ENCODE measurements around the gene LMTK2. TPM values are rescaled to one million over a fixed set of nuclear protein-coding genes. Genes with fewer than 3 reads are reported as not detected.

LMTK2 gene
- polyA plus RNA-seq, 1 donor from 2014 or later, result 11.9 TPM

GRCh38 chr7:98130959-98131358 is 24.3 kb downstream of the LMTK2 start (continued):
- TF ChIP-seq RAD21 (conservative IDR thresholded peaks at IDR 0.05), result no peak
- TF ChIP-seq MXI1 (conservative IDR thresholded peaks at IDR 0.05; ENCODE audit: poor library complexity, severe bottlenecking), result no peak

GRCh38 chr7:98133181-98133580 is 26.5 kb downstream of the LMTK2 start:
- no peaks in the 10 kb centered on the region for H3K79me2 ChIP-seq (replicated peaks; ENCODE audit: insufficient read depth, low read length)
- no peak overlapping the region for H3K4me3 ChIP-seq (ENCODE audit: low read length)
- H3K36me3 ChIP-seq (ENCODE audit: insufficient read depth, low read length), result peaks cover 3% of the 10 kb centered on the region
- H4K20me1 ChIP-seq (ENCODE audit: insufficient read depth), result no peaks in the 10 kb centered on the region
- TF ChIP-seq CTCF (IDR thresholded peaks at IDR 0.05; ENCODE audit: poor library complexity, severe bottlenecking) (no peak), REST (IDR thresholded peaks at IDR 0.05; ENCODE audit: borderline replicate concordance) (no peak), EP300 (conservative IDR thresholded peaks at IDR 0.05; ENCODE audit: poor library complexity, severe bottlenecking) (no peak), RAD21 (conservative IDR thresholded peaks at IDR 0.05) (no peak), TAF1 (IDR thresholded peaks at IDR 0.05; ENCODE audit: low read depth) (no peak), SMC3 (conservative IDR thresholded peaks at IDR 0.05; ENCODE audit: poor library complexity) (no peak), EZH2 (IDR thresholded peaks at IDR 0.05; ENCODE audit: borderline replicate concordance, insufficient read depth, low read length, poor library complexity, severe bottlenecking) (no peak), POLR2AphosphoS5 (IDR thresholded peaks at IDR 0.05) (no peak), MXI1 (conservative IDR thresholded peaks at IDR 0.05; ENCODE audit: poor library complexity, severe bottlenecking) (no peak)
- no peaks in the 10 kb centered on the region for H3K9me2 ChIP-seq (ENCODE audit: insufficient read depth, low read length)
- H3K9ac ChIP-seq (ENCODE audit: low read length), result no peak overlapping the region
- no peak overlapping the region for H2AFZ ChIP-seq (ENCODE audit: low read depth, low read length)
- H3K27me3 ChIP-seq (ENCODE audit: insufficient read depth, low read depth, low read length), result no peaks in the 10 kb centered on the region
- H3K27ac ChIP-seq (ENCODE audit: low read length), result no peak overlapping the region
- H3F3A ChIP-seq (ENCODE audit: insufficient read depth, low read length, poor library complexity, severe bottlenecking), result no peaks in the 10 kb centered on the region
- no peak overlapping the region for H3K4me2 ChIP-seq (ENCODE audit: low read length)
- H3K9me3 ChIP-seq (ENCODE audit: low read length), result no peaks in the 10 kb centered on the region

- no peak overlapping the region for H3K4me3 ChIP-seq (ENCODE audit: low read length)
- H3F3A ChIP-seq (ENCODE audit: insufficient read depth, low read length, poor library complexity, severe bottlenecking), result no peaks in the 10 kb centered on the region
- no peaks in the 10 kb centered on the region for H3K79me2 ChIP-seq (replicated peaks; ENCODE audit: insufficient read depth, low read length)
- no peaks in the 10 kb centered on the region for H3K9me2 ChIP-seq (ENCODE audit: insufficient read depth, low read length)
- TF ChIP-seq EZH2 (IDR thresholded peaks at IDR 0.05; ENCODE audit: borderline replicate concordance, insufficient read depth, low read length, poor library complexity, severe bottlenecking), result no peak
- no peak overlapping the region for H3K4me2 ChIP-seq (ENCODE audit: low read length)
- H3K9me3 ChIP-seq (ENCODE audit: low read length), result no peaks in the 10 kb centered on the region
- H4K20me1 ChIP-seq (ENCODE audit: insufficient read depth), result no peaks in the 10 kb centered on the region
- H2AFZ ChIP-seq (ENCODE audit: low read depth, low read length), result no peak overlapping the region
- peaks cover 3% of the 10 kb centered on the region for H3K36me3 ChIP-seq (ENCODE audit: insufficient read depth, low read length)
- H3K9ac ChIP-seq (ENCODE audit: low read length), result no peak overlapping the region
- H3K27me3 ChIP-seq (ENCODE audit: insufficient read depth, low read depth, low read length), result no peaks in the 10 kb centered on the region
- no peak overlapping the region for H3K27ac ChIP-seq (ENCODE audit: low read length)
Observed at GRCh38 chr7:98133621-98134303, 27.1 kb downstream of the LMTK2 start.

Data from neural cell (in vitro differentiated cells).